Astrocyte of the spinal cord (primary cell): ENCODE data around the gene MALAT1.

Experiments
- DNase-seq: peaks from one replicate; pipeline ENCODE4 v3.0.0; 2011; ENCODE audit warnings: low read depth, low spot score
- H3K4me3 ChIP-seq: 2 replicates; pipeline ENCODE4 v1.5.1; 2011; ENCODE audit warnings: low read depth, mild to moderate bottlenecking, low read length, moderate library complexity
- in situ Hi-C: cut with HindIII; loops from 2 replicates; pipeline ENCODE4 v1.10.0; 2017; ENCODE audit warnings: low sequenced_read_pairs
- TF ChIP-seq, protein P1 (sequence below): IDR thresholded peaks from 2 replicates; pipeline ENCODE4 v1.5.1; 2012; ENCODE audit warnings: low read depth, mild to moderate bottlenecking, low read length, inconsistent platforms

Gene MALAT1

DNA sequence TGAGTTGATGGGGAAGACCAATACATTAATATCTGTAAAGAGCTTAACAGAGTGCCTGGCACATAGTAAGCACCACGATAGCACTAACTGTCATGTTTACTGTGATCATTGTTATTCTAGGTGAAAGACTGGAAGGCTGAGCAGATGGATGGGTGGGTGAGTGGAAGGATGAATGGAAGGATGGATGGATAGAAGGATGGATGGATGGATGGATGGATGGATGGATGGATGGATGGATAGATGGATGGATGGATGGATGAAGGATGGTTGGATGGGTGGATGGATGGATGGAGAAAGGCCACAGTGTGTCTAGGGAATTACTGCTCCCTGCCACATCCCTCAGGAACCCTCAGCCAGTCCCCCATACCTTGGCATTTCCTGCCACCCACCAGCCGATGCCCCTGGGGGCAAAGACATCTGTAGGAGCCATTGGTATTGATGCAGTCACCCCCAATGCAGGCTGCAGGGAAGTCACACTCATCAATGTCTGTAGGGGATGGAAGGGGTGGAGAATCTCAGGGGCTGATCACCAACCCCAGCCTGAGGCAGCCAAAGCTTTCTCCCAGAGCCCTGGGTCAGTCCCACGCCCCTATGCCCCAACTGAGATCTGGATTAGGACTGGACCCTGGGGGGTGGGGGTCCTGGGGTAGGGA, 44.0 kb downstream of the MALAT1 start:
- TF ChIP-seq, protein P1, sequence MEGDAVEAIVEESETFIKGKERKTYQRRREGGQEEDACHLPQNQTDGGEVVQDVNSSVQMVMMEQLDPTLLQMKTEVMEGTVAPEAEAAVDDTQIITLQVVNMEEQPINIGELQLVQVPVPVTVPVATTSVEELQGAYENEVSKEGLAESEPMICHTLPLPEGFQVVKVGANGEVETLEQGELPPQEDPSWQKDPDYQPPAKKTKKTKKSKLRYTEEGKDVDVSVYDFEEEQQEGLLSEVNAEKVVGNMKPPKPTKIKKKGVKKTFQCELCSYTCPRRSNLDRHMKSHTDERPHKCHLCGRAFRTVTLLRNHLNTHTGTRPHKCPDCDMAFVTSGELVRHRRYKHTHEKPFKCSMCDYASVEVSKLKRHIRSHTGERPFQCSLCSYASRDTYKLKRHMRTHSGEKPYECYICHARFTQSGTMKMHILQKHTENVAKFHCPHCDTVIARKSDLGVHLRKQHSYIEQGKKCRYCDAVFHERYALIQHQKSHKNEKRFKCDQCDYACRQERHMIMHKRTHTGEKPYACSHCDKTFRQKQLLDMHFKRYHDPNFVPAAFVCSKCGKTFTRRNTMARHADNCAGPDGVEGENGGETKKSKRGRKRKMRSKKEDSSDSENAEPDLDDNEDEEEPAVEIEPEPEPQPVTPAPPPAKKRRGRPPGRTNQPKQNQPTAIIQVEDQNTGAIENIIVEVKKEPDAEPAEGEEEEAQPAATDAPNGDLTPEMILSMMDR, result no peak
- no peak overlapping the region for H3K4me3 ChIP-seq
- DNase-seq, result no peak
- in situ Hi-C loops, result no loop called here

DNA sequence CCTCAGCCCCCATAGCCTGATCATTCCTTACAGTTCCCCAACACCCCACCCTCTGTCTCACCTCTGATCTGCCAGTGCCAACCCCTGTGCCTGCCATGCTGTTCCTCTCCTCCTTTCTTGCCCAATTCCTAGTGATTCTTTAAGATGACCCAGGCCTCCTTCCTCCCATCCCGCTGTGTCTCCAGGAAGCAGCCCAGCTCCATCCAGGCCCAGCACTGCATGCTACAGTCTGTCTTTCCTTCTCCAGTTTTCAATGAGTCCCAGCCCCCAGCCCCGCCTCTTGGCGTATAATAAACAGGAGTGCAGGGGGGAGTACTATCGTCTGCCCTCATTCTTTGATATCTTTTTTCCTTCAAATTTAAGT, 47.0 kb downstream of the MALAT1 start:
- in situ Hi-C loops, result no loop called here
- TF ChIP-seq, protein P1, result no peak
- H3K4me3 ChIP-seq, result no peak overlapping the region
- DNase-seq, result no peak

DNA sequence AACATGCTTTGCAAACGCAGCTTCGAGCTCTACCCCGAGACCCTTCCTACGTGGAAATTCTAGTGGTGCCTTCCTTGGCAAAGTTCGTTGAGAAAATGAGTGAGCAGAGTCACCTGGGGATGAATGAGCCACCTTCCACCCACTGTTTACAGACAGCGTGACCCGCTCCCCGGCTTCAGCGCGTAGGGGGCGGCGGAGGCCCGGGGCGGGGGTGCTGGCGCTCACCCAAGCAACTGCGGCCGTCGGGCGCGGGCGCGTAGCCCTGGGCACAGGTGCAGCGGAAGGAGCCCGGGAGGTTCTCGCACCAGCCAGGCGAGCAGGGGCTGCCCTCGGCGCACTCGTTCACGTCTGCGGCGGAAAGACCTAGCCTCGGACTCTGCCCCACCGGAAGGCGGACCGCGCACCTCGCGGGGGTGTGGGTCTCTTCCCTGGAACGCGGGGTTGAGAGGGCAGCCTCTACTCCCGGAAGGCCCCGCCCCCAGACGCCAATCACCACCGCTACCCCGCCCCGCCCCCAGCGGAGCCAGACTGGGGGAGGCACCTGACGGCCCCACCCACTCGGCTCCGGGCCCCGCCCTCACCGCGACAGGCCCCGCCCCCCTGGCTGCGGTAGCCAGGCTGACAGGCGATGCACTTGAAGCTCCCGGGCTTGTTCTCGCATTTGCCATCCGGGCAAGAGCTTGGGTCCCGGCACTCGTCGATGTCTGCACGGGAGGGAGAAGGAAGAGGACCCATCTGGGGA, 47.5 kb downstream of the MALAT1 start:
- DNase-seq, result no peak
- H3K4me3 ChIP-seq, result no peak overlapping the region
- TF ChIP-seq, protein P1, result no peak
- in situ Hi-C loops, result no loop called here

DNA sequence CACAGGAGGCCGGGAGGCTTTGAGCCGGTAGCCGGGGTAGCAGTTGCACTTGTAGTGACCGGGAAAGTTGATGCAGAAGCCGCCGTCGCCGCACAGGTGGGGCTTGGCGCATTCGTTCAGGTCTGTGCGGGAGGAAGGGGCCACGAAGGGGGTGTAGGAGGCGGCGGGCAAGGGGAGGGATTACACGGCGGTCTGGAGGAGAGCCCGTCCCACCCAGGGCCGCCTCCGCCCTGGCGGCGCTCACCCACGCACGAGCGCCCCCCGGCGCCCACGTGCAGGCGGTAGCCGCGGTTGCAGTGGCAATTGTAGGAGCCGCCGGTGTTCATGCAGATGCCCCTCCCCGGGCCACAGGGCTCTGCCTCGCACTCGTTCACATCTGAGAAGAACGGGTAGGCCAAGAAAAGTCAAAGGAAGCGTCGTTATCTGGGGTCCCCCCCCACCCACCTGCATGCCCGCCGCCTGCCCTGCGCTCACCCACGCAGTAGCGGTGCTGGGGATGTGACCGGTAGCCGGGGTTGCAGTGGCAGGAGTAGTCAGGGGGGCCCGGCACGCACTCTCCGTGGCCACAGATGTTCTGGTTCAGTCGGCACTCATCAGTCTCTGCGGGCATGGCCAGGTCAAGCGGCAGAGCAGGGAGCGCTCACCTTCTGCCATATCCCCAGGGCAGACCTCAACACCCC, 48.7 kb downstream of the MALAT1 start:
- no peak for DNase-seq

DNA sequence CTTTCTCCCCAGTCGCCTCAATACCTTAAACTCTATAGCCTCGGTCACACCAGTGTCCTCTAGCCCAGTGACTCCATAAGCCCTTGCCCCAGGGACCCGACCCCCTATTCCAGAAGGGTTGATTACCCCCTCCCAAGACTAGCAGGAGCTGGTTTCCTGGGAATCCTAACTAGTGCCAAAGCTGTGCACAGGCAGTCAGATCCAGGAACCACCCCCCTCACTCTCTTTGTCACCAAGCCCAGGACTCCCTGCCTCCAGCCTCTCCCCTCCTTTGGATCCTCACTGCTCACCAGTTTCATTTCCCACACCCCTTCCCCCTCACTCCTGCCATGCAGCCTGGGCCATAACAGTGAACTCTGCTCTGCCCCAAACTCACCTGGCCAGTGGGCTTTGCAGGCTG, 49.5 kb downstream of the MALAT1 start:
- TF ChIP-seq, protein P1, result no peak
- DNase-seq, result no peak
- in situ Hi-C loops, result no loop called here
- H3K4me3 ChIP-seq, result no peak overlapping the region

More for the DNA sequence above, 48.7 kb downstream of the MALAT1 start:
- TF ChIP-seq, protein P1, result no peak
- in situ Hi-C loops, result no loop called here
- no peak overlapping the region for H3K4me3 ChIP-seq

DNA sequence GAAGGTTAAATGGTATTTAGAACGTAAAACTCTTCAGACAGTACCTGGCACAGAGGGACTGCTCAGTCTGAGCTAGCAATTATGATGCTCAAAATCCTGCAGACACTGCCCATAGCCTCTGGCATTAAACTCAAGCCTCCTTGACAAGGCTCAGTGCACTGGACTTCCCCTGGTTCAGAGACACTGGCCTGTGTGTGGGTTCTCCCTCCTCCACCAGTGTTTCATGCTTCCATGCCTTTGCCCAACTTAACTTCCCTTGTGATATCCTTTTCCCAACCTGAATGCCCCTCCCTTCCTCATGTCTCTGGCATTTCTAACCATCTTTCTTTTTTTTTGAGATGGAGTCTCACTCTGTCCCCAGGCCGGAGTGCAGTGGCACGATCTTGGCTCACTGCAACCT, 50.3 kb downstream of the MALAT1 start:
- in situ Hi-C loops, result no loop called here
- no peak overlapping the region for H3K4me3 ChIP-seq
- TF ChIP-seq, protein P1, result no peak
- DNase-seq, result no peak
